WTC11 (cell line): Measurements from ENCODE around the gene LDAH. TPM values are rescaled to one million over a fixed set of nuclear protein-coding genes. Genes with fewer than 3 reads are reported as not detected.

ENCODE experiments used
- ATAC-seq: fragments of 200-7000 bp; cut with Tn5 transposase; 2 replicates; pipeline ENCODE4 v1.10.0; 2021; ENCODE audit warnings: mild to moderate bottlenecking, moderate library complexity
- CTCF ChIA-PET: fragments of 300-600 bp; sonication (Branson Sonifier 250); formaldehyde crosslinking; loops from one replicate; lab custom pipeline; 2021; ENCODE audit warnings: antibody characterized with exemption; lab: Charles Lee
- POLR2A ChIA-PET: fragments of 350-600 bp; sonication (Branson Sonifier 250); formaldehyde crosslinking; loops from one replicate; lab custom pipeline; 2021; ENCODE audit warnings: antibody characterized with exemption; lab: Charles Lee
- DNase-seq: peaks from one replicate; pipeline ENCODE4 v3.0.0; 2021; ENCODE audit warnings: low spot score
- H3K27ac Mint-ChIP-seq: 2 replicates; pipeline ENCODE4 v1.8.0; 2021; ENCODE audit warnings: mixed read lengths
- H3K27me3 Mint-ChIP-seq: 2 replicates; pipeline ENCODE4 v1.8.0; 2021; ENCODE audit warnings: low read depth, mild to moderate bottlenecking, moderate library complexity, mixed read lengths
- H3K36me3 Mint-ChIP-seq: 2 replicates; pipeline ENCODE4 v1.8.0; 2021; ENCODE audit warnings: mixed read lengths
- H3K4me1 Mint-ChIP-seq: 2 replicates; pipeline ENCODE4 v1.8.0; 2022; ENCODE audit warnings: mixed read lengths
- H3K4me3 Mint-ChIP-seq: 2 replicates; pipeline ENCODE4 v1.8.0; 2021; ENCODE audit warnings: mild to moderate bottlenecking, moderate library complexity, mixed read lengths
- H3K9me3 Mint-ChIP-seq: 2 replicates; pipeline ENCODE4 v1.8.0; 2021; ENCODE audit warnings: mixed read lengths
- CBFB ChIP-seq: sonication (generic); formaldehyde crosslinking; IDR thresholded peaks from 2 replicates; pipeline ENCODE4 v1.8.1; 2022; ENCODE audit warnings: mild to moderate bottlenecking, low read depth, missing genetic modification reagents
- CREM ChIP-seq: sonication (generic); formaldehyde crosslinking; IDR thresholded peaks from 2 replicates; pipeline ENCODE4 v1.8.1; 2022; ENCODE audit warnings: mild to moderate bottlenecking, missing genetic modification reagents, moderate library complexity
- ESRRA ChIP-seq: sonication (generic); formaldehyde crosslinking; IDR thresholded peaks from 2 replicates; pipeline ENCODE4 v1.8.1; 2022; ENCODE audit warnings: mild to moderate bottlenecking, missing genetic modification reagents, borderline replicate concordance
- FOXJ3 ChIP-seq: sonication (generic); formaldehyde crosslinking; IDR thresholded peaks from 2 replicates; pipeline ENCODE4 v1.9.0; 2021; ENCODE audit warnings: missing genetic modification reagents, mild to moderate bottlenecking, borderline replicate concordance
- GTF2I ChIP-seq: fragments of 250-450 bp; sonication (Bioruptor Pico); conservative IDR thresholded peaks from 2 replicates; pipeline ENCODE4 v1.4.0; 2021; ENCODE audit warnings: mild to moderate bottlenecking
- HMGA2 ChIP-seq: fragments of 250-450 bp; sonication (Bioruptor Pico); IDR thresholded peaks from 2 replicates; pipeline ENCODE4 v1.4.0; 2021; ENCODE audit warnings: mild to moderate bottlenecking, moderate library complexity
- JAZF1 ChIP-seq: fragments of 250-450 bp; sonication (Bioruptor Pico); IDR thresholded peaks from 2 replicates; pipeline ENCODE4 v1.9.0; 2021; ENCODE audit warnings: moderate library complexity, mild to moderate bottlenecking, inconsistent platforms
- KAT7 ChIP-seq: sonication (generic); formaldehyde crosslinking; IDR thresholded peaks from 2 replicates; pipeline ENCODE4 v1.8.1; 2023; ENCODE audit warnings: missing genetic modification reagents, mild to moderate bottlenecking, borderline replicate concordance
- MXD4 ChIP-seq: fragments of 250-450 bp; sonication (Bioruptor Pico); IDR thresholded peaks from 2 replicates; pipeline ENCODE4 v1.8.0; 2021; ENCODE audit warnings: mild to moderate bottlenecking, moderate library complexity, borderline replicate concordance
- NFE2L1 ChIP-seq: sonication (generic); formaldehyde crosslinking; IDR thresholded peaks from 2 replicates; pipeline ENCODE4 v1.8.1; 2023; ENCODE audit warnings: missing genetic modification reagents
- NFYB ChIP-seq: sonication (generic); formaldehyde crosslinking; conservative IDR thresholded peaks from 2 replicates; pipeline ENCODE4 v1.8.0; 2022; ENCODE audit warnings: low read depth, missing genetic modification reagents
- NR3C1 ChIP-seq: sonication (generic); formaldehyde crosslinking; conservative IDR thresholded peaks from 2 replicates; pipeline ENCODE4 v1.8.1; 2023; ENCODE audit warnings: low read depth, mild to moderate bottlenecking, missing genetic modification reagents
- OVOL2 ChIP-seq: fragments of 250-450 bp; sonication (Bioruptor Pico); IDR thresholded peaks from 2 replicates; pipeline ENCODE4 v1.9.0; 2021; ENCODE audit warnings: mild to moderate bottlenecking, borderline replicate concordance
- PRRX2 ChIP-seq: fragments of 250-450 bp; sonication (Bioruptor Pico); IDR thresholded peaks from 2 replicates; pipeline ENCODE4 v1.8.0; 2021; ENCODE audit warnings: mild to moderate bottlenecking
- SP1 ChIP-seq: sonication (generic); formaldehyde crosslinking; conservative IDR thresholded peaks from 2 replicates; pipeline ENCODE4 v1.8.1; 2022; ENCODE audit warnings: missing genetic modification reagents
- TEAD4 ChIP-seq: sonication (generic); formaldehyde crosslinking; IDR thresholded peaks from 2 replicates; pipeline ENCODE4 v1.8.0; 2022; ENCODE audit warnings: mild to moderate bottlenecking, missing genetic modification reagents
- ZBTB21 ChIP-seq: sonication (generic); formaldehyde crosslinking; IDR thresholded peaks from 2 replicates; pipeline ENCODE4 v1.8.1; 2023; ENCODE audit warnings: mild to moderate bottlenecking, missing genetic modification reagents, borderline replicate concordance
- ZNF232 ChIP-seq: sonication (generic); formaldehyde crosslinking; IDR thresholded peaks from 2 replicates; pipeline ENCODE4 v1.8.0; 2022; ENCODE audit warnings: mild to moderate bottlenecking, missing genetic modification reagents
- ZNF263 ChIP-seq: sonication (generic); formaldehyde crosslinking; IDR thresholded peaks from 2 replicates; pipeline ENCODE4 v1.8.1; 2022; ENCODE audit warnings: low read depth, mild to moderate bottlenecking, moderate library complexity, missing genetic modification reagents
- total RNA-seq: library from RNA; stranded (reverse); gene quantifications from 3 replicates; pipeline ENCODE4 v1.2.3, GENCODE V29; 2021
- TF ChIP-seq, protein P1 (sequence below): fragments of 250-450 bp; sonication (Bioruptor Pico); conservative IDR thresholded peaks from 2 replicates; pipeline ENCODE4 v1.9.0; 2021; ENCODE audit warnings: mild to moderate bottlenecking
- TF ChIP-seq, protein P2 (sequence below): sonication (generic); formaldehyde crosslinking; IDR thresholded peaks from 2 replicates; pipeline ENCODE4 v1.8.1; 2022; ENCODE audit warnings: missing genetic modification reagents, borderline replicate concordance
- TF ChIP-seq, protein P3 (sequence below): sonication (generic); formaldehyde crosslinking; conservative IDR thresholded peaks from 2 replicates; pipeline ENCODE4 v1.8.1; 2022; ENCODE audit warnings: mild to moderate bottlenecking, missing genetic modification reagents
- TF ChIP-seq, protein P4 (sequence below): sonication (generic); formaldehyde crosslinking; IDR thresholded peaks from 2 replicates; pipeline ENCODE4 v1.8.0; 2023; ENCODE audit warnings: mild to moderate bottlenecking, missing genetic modification reagents
- TF ChIP-seq, protein P5 (sequence below): sonication (generic); formaldehyde crosslinking; IDR thresholded peaks from 2 replicates; pipeline ENCODE4 v1.8.1; 2022; ENCODE audit warnings: low read depth, missing genetic modification reagents, borderline replicate concordance

The LDAH gene
- total RNA-seq, 1 experiment from 2014 or later: 20.5 TPM

DNA sequence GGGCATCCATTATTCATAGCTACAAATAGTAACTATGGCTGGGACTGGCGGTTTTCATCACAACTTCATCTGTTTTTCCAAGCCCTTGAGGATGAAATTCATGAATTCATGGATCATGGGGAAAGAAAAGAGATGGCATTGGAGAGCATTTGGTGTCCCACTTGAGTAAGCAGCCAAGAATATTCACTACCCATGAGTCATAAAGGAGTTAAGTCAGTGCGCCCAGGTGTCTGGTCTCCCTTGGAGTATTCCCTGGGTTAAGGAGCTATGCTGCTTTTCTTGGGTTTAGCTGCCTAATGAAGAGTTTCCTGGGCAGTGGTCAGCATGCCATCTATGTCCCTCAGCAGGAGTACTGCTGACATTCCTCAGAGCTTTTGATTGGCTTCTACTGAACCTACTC is 21.3 kb upstream of the LDAH start:
- POLR2A ChIA-PET: no interaction called here
- no peaks in the 10 kb centered on the region for H3K36me3 Mint-ChIP-seq
- CTCF ChIA-PET: no interaction called here

DNA sequence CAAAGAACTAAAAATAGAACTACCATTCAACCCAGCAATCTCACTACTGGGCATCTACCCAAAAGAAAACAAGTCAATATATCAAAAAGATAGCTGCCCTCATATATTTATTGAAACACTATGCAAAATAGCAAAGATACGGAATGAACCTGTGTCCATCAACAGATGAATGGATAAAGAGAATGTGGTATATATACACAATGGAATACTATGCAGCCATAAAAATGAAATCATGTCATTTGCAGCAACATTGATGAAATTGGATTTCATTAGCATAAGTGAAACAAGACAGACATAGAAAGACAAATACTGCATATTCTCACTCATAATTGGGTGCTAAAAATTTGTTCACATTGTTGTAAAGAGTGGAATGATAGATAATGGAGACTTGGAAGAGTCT is 16.2 kb upstream of the LDAH start:
- H3K9me3 Mint-ChIP-seq: peaks cover 14% of the 10 kb centered on the region
- DNase-seq (no peak), ATAC-seq (no peak)
- H3K4me1 Mint-ChIP-seq: no peaks in the 10 kb centered on the region
- ChIA-PET CTCF (no interaction called here), POLR2A (no interaction called here)
- no peaks in the 10 kb centered on the region for H3K36me3 Mint-ChIP-seq
- H3K4me3 Mint-ChIP-seq: no peak overlapping the region
- H3K27me3 Mint-ChIP-seq: peaks cover 35% of the 10 kb centered on the region
- no peak overlapping the region for H3K27ac Mint-ChIP-seq
- TF ChIP-seq, protein P1, sequence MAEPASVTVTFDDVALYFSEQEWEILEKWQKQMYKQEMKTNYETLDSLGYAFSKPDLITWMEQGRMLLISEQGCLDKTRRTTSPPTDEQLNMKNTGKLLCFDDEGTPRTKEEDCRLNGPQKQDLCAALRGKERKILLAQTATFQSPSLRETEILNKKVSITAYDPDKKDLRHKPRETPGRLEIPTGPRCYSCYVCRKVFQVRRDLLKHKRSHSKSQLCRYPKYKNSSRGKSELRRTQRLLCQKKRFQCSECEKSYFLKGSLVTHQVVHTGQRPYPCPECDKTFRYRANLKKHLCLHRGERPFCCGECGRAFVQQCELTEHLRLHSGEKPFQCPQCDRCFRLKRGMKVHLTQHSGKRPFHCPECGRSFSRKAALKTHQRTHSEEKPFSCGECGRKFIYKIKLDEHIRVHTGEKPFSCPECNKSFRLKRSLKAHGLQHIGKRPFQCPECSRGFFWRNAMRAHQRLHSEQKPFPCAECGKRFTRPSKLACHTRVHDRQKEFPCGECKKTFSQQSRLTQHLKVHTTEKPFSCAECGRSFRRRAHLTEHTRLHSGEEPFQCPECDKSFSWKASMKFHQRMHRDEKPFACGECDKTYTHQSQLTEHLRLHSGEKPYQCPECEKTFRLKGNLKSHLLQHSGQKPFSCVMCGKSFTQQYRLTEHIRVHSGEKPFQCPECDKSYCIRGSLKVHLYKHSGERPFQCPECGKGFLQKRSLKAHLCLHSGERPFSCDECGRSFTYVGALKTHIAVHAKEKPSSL (CRISPR knock-in tag): no peak
- TF ChIP-seq ESRRA (CRISPR knock-in tag): no peak
- no peak for TF ChIP-seq HMGA2
- TF ChIP-seq, protein P2, sequence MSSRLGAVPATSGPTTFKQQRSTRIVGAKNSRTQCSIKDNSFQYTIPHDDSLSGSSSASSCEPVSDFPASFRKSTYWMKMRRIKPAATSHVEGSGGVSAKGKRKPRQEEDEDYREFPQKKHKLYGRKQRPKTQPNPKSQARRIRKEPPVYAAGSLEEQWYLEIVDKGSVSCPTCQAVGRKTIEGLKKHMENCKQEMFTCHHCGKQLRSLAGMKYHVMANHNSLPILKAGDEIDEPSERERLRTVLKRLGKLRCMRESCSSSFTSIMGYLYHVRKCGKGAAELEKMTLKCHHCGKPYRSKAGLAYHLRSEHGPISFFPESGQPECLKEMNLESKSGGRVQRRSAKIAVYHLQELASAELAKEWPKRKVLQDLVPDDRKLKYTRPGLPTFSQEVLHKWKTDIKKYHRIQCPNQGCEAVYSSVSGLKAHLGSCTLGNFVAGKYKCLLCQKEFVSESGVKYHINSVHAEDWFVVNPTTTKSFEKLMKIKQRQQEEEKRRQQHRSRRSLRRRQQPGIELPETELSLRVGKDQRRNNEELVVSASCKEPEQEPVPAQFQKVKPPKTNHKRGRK (CRISPR knock-in tag): no peak
- TF ChIP-seq ZNF263 (CRISPR knock-in tag): no peak
- no peak for TF ChIP-seq CREM (CRISPR knock-in tag)
- TF ChIP-seq TEAD4 (CRISPR knock-in tag): no peak
- TF ChIP-seq MXD4 (CRISPR knock-in tag): no peak
- TF ChIP-seq OVOL2 (CRISPR knock-in tag): no peak
- TF ChIP-seq SP1 (CRISPR knock-in tag): no peak

More for the DNA sequence above, 21.3 kb upstream of the LDAH start:
- peaks cover under 1% of the 10 kb centered on the region for H3K9me3 Mint-ChIP-seq
- ATAC-seq: no peak
- no peak overlapping the region for H3K4me3 Mint-ChIP-seq
- no peaks in the 10 kb centered on the region for H3K4me1 Mint-ChIP-seq
- TF ChIP-seq NR3C1 (CRISPR knock-in tag) (no peak), MXD4 (CRISPR knock-in tag) (no peak), NFYB (CRISPR knock-in tag) (no peak), HMGA2 (no peak), JAZF1 (CRISPR knock-in tag) (no peak), ZBTB21 (CRISPR knock-in tag) (no peak), NFE2L1 (CRISPR knock-in tag) (no peak), GTF2I (CRISPR knock-in tag) (no peak), FOXJ3 (no peak), OVOL2 (CRISPR knock-in tag) (no peak), PRRX2 (CRISPR knock-in tag) (no peak), CBFB (no peak), KAT7 (CRISPR knock-in tag) (no peak), ZNF232 (CRISPR knock-in tag) (no peak)
- TF ChIP-seq, protein P3, sequence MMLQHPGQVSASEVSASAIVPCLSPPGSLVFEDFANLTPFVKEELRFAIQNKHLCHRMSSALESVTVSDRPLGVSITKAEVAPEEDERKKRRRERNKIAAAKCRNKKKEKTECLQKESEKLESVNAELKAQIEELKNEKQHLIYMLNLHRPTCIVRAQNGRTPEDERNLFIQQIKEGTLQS (CRISPR knock-in tag): no peak
- TF ChIP-seq, protein P2 (CRISPR knock-in tag): no peak
- TF ChIP-seq, protein P1 (CRISPR knock-in tag): no peak
- TF ChIP-seq, protein P4, sequence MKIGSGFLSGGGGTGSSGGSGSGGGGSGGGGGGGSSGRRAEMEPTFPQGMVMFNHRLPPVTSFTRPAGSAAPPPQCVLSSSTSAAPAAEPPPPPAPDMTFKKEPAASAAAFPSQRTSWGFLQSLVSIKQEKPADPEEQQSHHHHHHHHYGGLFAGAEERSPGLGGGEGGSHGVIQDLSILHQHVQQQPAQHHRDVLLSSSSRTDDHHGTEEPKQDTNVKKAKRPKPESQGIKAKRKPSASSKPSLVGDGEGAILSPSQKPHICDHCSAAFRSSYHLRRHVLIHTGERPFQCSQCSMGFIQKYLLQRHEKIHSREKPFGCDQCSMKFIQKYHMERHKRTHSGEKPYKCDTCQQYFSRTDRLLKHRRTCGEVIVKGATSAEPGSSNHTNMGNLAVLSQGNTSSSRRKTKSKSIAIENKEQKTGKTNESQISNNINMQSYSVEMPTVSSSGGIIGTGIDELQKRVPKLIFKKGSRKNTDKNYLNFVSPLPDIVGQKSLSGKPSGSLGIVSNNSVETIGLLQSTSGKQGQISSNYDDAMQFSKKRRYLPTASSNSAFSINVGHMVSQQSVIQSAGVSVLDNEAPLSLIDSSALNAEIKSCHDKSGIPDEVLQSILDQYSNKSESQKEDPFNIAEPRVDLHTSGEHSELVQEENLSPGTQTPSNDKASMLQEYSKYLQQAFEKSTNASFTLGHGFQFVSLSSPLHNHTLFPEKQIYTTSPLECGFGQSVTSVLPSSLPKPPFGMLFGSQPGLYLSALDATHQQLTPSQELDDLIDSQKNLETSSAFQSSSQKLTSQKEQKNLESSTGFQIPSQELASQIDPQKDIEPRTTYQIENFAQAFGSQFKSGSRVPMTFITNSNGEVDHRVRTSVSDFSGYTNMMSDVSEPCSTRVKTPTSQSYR (CRISPR knock-in tag): no peak
- TF ChIP-seq, protein P5, sequence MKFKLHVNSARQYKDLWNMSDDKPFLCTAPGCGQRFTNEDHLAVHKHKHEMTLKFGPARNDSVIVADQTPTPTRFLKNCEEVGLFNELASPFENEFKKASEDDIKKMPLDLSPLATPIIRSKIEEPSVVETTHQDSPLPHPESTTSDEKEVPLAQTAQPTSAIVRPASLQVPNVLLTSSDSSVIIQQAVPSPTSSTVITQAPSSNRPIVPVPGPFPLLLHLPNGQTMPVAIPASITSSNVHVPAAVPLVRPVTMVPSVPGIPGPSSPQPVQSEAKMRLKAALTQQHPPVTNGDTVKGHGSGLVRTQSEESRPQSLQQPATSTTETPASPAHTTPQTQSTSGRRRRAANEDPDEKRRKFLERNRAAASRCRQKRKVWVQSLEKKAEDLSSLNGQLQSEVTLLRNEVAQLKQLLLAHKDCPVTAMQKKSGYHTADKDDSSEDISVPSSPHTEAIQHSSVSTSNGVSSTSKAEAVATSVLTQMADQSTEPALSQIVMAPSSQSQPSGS (CRISPR knock-in tag): no peak
- DNase-seq: no peak
- H3K27me3 Mint-ChIP-seq: peaks cover 41% of the 10 kb centered on the region
- no peak overlapping the region for H3K27ac Mint-ChIP-seq
